WTC11 (cell line): ENCODE measurements around the gene PDE8B. TPM values are rescaled to one million over a fixed set of nuclear protein-coding genes. Genes with fewer than 3 reads are reported as not detected.

ENCODE experiments used
- ATAC-seq: fragments of 200-7000 bp; cut with Tn5 transposase; 2 replicates; pipeline ENCODE4 v1.10.0; 2021; ENCODE audit warnings: mild to moderate bottlenecking, moderate library complexity
- CTCF ChIA-PET: fragments of 300-600 bp; sonication (Branson Sonifier 250); formaldehyde crosslinking; loops from one replicate; lab custom pipeline; 2021; ENCODE audit warnings: antibody characterized with exemption; lab: Charles Lee
- POLR2A ChIA-PET: fragments of 350-600 bp; sonication (Branson Sonifier 250); formaldehyde crosslinking; loops from one replicate; lab custom pipeline; 2021; ENCODE audit warnings: antibody characterized with exemption; lab: Charles Lee
- DNase-seq: peaks from one replicate; pipeline ENCODE4 v3.0.0; 2021; ENCODE audit warnings: low spot score
- H3K27ac Mint-ChIP-seq: 2 replicates; pipeline ENCODE4 v1.8.0; 2021; ENCODE audit warnings: mixed read lengths
- H3K27me3 Mint-ChIP-seq: 2 replicates; pipeline ENCODE4 v1.8.0; 2021; ENCODE audit warnings: low read depth, mild to moderate bottlenecking, moderate library complexity, mixed read lengths
- H3K36me3 Mint-ChIP-seq: 2 replicates; pipeline ENCODE4 v1.8.0; 2021; ENCODE audit warnings: mixed read lengths
- H3K4me1 Mint-ChIP-seq: 2 replicates; pipeline ENCODE4 v1.8.0; 2022; ENCODE audit warnings: mixed read lengths
- H3K4me3 Mint-ChIP-seq: 2 replicates; pipeline ENCODE4 v1.8.0; 2021; ENCODE audit warnings: mild to moderate bottlenecking, moderate library complexity, mixed read lengths
- H3K9me3 Mint-ChIP-seq: 2 replicates; pipeline ENCODE4 v1.8.0; 2021; ENCODE audit warnings: mixed read lengths
- ARID4B ChIP-seq: sonication (generic); formaldehyde crosslinking; IDR thresholded peaks from 2 replicates; pipeline ENCODE4 v1.8.0; 2023; ENCODE audit warnings: missing genetic modification reagents, mild to moderate bottlenecking, borderline replicate concordance
- ATF2 ChIP-seq: sonication (generic); formaldehyde crosslinking; IDR thresholded peaks from 2 replicates; pipeline ENCODE4 v1.8.1; 2022; ENCODE audit warnings: low read depth, missing genetic modification reagents, borderline replicate concordance
- CTCF ChIP-seq: fragments of 200-600 bp; IDR thresholded peaks from 2 replicates; pipeline ENCODE4 v1.8.0; 2022; ENCODE audit warnings: antibody characterized with exemption
- FOXP1 ChIP-seq: sonication (generic); formaldehyde crosslinking; IDR thresholded peaks from 2 replicates; pipeline ENCODE4 v1.8.0; 2022; ENCODE audit warnings: missing genetic modification reagents, mild to moderate bottlenecking, moderate library complexity, borderline replicate concordance
- GABPB1 ChIP-seq: sonication (generic); formaldehyde crosslinking; IDR thresholded peaks from 2 replicates; pipeline ENCODE4 v1.8.1; 2023; ENCODE audit warnings: mild to moderate bottlenecking, missing genetic modification reagents
- HMGA2 ChIP-seq: fragments of 250-450 bp; sonication (Bioruptor Pico); IDR thresholded peaks from 2 replicates; pipeline ENCODE4 v1.4.0; 2021; ENCODE audit warnings: mild to moderate bottlenecking, moderate library complexity
- KAT7 ChIP-seq: sonication (generic); formaldehyde crosslinking; IDR thresholded peaks from 2 replicates; pipeline ENCODE4 v1.8.1; 2023; ENCODE audit warnings: missing genetic modification reagents, mild to moderate bottlenecking, borderline replicate concordance
- MYBL2 ChIP-seq: sonication (generic); formaldehyde crosslinking; IDR thresholded peaks from 2 replicates; pipeline ENCODE4 v1.8.1; 2023; ENCODE audit warnings: mild to moderate bottlenecking, moderate library complexity, missing genetic modification reagents
- RELA ChIP-seq: sonication (generic); formaldehyde crosslinking; IDR thresholded peaks from 2 replicates; pipeline ENCODE4 v1.8.1; 2022; ENCODE audit warnings: missing genetic modification reagents, mild to moderate bottlenecking, borderline replicate concordance
- SMAD3 ChIP-seq: sonication (generic); formaldehyde crosslinking; IDR thresholded peaks from 2 replicates; pipeline ENCODE4 v1.8.0; 2022; ENCODE audit warnings: missing genetic modification reagents, mild to moderate bottlenecking, borderline replicate concordance
- ZMAT4 ChIP-seq: fragments of 250-450 bp; sonication (Bioruptor Pico); IDR thresholded peaks from 2 replicates; pipeline ENCODE4 v1.9.0; 2021; ENCODE audit warnings: mild to moderate bottlenecking
- ZNF138 ChIP-seq: sonication (generic); formaldehyde crosslinking; conservative IDR thresholded peaks from 2 replicates; pipeline ENCODE4 v1.8.1; 2022; ENCODE audit warnings: mild to moderate bottlenecking, moderate library complexity, missing genetic modification reagents
- ZNF263 ChIP-seq: sonication (generic); formaldehyde crosslinking; IDR thresholded peaks from 2 replicates; pipeline ENCODE4 v1.8.1; 2022; ENCODE audit warnings: low read depth, mild to moderate bottlenecking, moderate library complexity, missing genetic modification reagents
- ZNF317 ChIP-seq: sonication (generic); formaldehyde crosslinking; IDR thresholded peaks from 2 replicates; pipeline ENCODE4 v1.8.1; 2023; ENCODE audit warnings: low read depth, mild to moderate bottlenecking, moderate library complexity, missing genetic modification reagents, borderline replicate concordance
- ZSCAN18 ChIP-seq: fragments of 250-450 bp; sonication (Bioruptor Pico); IDR thresholded peaks from 2 replicates; pipeline ENCODE4 v2.1.2; 2022; ENCODE audit warnings: mild to moderate bottlenecking, moderate library complexity
- total RNA-seq: library from RNA; stranded (reverse); gene quantifications from 3 replicates; pipeline ENCODE4 v1.2.3, GENCODE V29; 2021

PDE8B gene
- total RNA-seq, 1 experiment from 2014 or later = 0.31 TPM

- H3K36me3 Mint-ChIP-seq = no peaks in the 10 kb centered on the region
- CTCF ChIA-PET = interaction anchor here (1.2 to 1.3 kb wide), 2 partner anchors 11 to 26 kb away, joined by 3 to 4 read pairs; no protein-coding TSS in a partner anchor
- no peak overlapping the region for H3K4me3 Mint-ChIP-seq
- DNase-seq (no peak), ATAC-seq (peak; percentile 41; the same call in 1 of the 2 replicates)
- H3K4me1 Mint-ChIP-seq = peaks cover 6% of the 10 kb centered on the region
- H3K27me3 Mint-ChIP-seq = peaks cover 34% of the 10 kb centered on the region
- no peak overlapping the region for H3K27ac Mint-ChIP-seq
- POLR2A ChIA-PET = no interaction called here
- H3K9me3 Mint-ChIP-seq = no peaks in the 10 kb centered on the region
- no peak for TF ChIP-seq ZNF317 (CRISPR knock-in tag)
- no peak for TF ChIP-seq ZNF138 (CRISPR knock-in tag)
- TF ChIP-seq ZMAT4 (CRISPR knock-in tag) = no peak
- TF ChIP-seq RELA (CRISPR knock-in tag) = no peak
- TF ChIP-seq ATF2 = no peak
- TF ChIP-seq SMAD3 = no peak
- TF ChIP-seq, all 79 proteins: peak for 0
Measured at GRCh38 chr5:77308154-77308960, 97.9 kb downstream of the PDE8B start.

- TF ChIP-seq ZSCAN18 (no peak), FOXP1 (CRISPR knock-in tag) (no peak), ZNF263 (CRISPR knock-in tag) (no peak), ARID4B (CRISPR knock-in tag) (no peak), CTCF (no peak), GABPB1 (CRISPR knock-in tag) (no peak), KAT7 (CRISPR knock-in tag) (no peak), HMGA2 (CRISPR knock-in tag) (no peak), MYBL2 (CRISPR knock-in tag) (no peak)
Measured at GRCh38 chr5:77309140-77309539, 98.7 kb downstream of the PDE8B start.

More at GRCh38 chr5:77309140-77309539, 98.7 kb downstream of the PDE8B start:
- Mint-ChIP-seq H3K27me3 (peaks cover 34% of the 10 kb centered on the region), H3K27ac (no peak overlapping the region), H3K9me3 (no peaks in the 10 kb centered on the region), H3K4me3 (no peak overlapping the region), H3K4me1 (peaks cover 6% of the 10 kb centered on the region), H3K36me3 (no peaks in the 10 kb centered on the region)
- ChIA-PET CTCF (interaction anchor here (1.3 kb wide), 1 partner anchor 11 kb away, joined by 3 read pairs; no protein-coding TSS in a partner anchor), POLR2A (no interaction called here)
- no peak for DNase-seq
- no peak for ATAC-seq
